ENCODE measurements around the gene NPPC. TPM values are rescaled to one million over a fixed set of nuclear protein-coding genes. Genes with fewer than 3 reads are reported as not detected.

Gene NPPC
- total RNA-seq, 4 donors from 2014 or later, result not detected

GRCh38 chr2:231961349-231962166 is 35.4 kb upstream of the NPPC start, which contains the start of gene DIS3L2:
DIS3L2 (plus strand) TSS chr2:231961713; CDS start chr2:232014928, 53,215 bp downstream.
- intact Hi-C loops (cut with DNase I; ENCODE audit: low total_unique reads), result loop anchor here (2.0 kb wide), 1 partner anchor 55 kb away; no protein-coding TSS in a partner anchor
- WGBS, 2 donors, result 0% methylated on average over 22 to 36 of the region's 83 CpGs
- H3K4me3 ChIP-seq (ENCODE audit: low read depth, poor library complexity, severe bottlenecking), result peak within 1 kb of the TSS; percentile 97
- DNase-seq (ENCODE audit: low spot score in 2 of 2), result peak; percentile 47 to 92
- TF ChIP-seq CTCF (IDR thresholded peaks at IDR 0.05), result no peak
- no peak for TF ChIP-seq POLR2A (IDR thresholded peaks at IDR 0.05)

- TF ChIP-seq CTCF (IDR thresholded peaks at IDR 0.05) (no peak), POLR2A (IDR thresholded peaks at IDR 0.05) (no peak)
- WGBS, 2 donors, result 52% methylated on average over 18 of the region's 18 CpGs
- DNase-seq (ENCODE audit: low spot score in 2 of 2), result no peak
- intact Hi-C loops (cut with DNase I; ENCODE audit: low total_unique reads), result no loop called here
- peak overlapping the region; percentile 97 for H3K4me3 ChIP-seq (ENCODE audit: low read depth, poor library complexity, severe bottlenecking)
Observed at GRCh38 chr2:231960810-231961348, 34.7 kb upstream of the NPPC start.

GRCh38 chr2:231957913-231958763 is 31.9 kb upstream of the NPPC start:
- H3K4me3 ChIP-seq (ENCODE audit: low read depth, poor library complexity, severe bottlenecking), result no peak overlapping the region
- intact Hi-C loops (cut with DNase I; ENCODE audit: low total_unique reads), result no loop called here
- WGBS, 2 donors, result 61 to 75% methylated on average over 4 of the region's 4 CpGs
- TF ChIP-seq POLR2A (IDR thresholded peaks at IDR 0.05), result no peak
- no peak for TF ChIP-seq CTCF (IDR thresholded peaks at IDR 0.05)
- no peak for DNase-seq (ENCODE audit: low spot score in 2 of 2)

GRCh38 chr2:231955758-231956472 is 29.7 kb upstream of the NPPC start:
- intact Hi-C loops (cut with DNase I; ENCODE audit: low total_unique reads), result no loop called here

More at GRCh38 chr2:231955758-231956472, 29.7 kb upstream of the NPPC start:
- TF ChIP-seq POLR2A (IDR thresholded peaks at IDR 0.05) (no peak), CTCF (IDR thresholded peaks at IDR 0.05) (no peak)
- DNase-seq (ENCODE audit: low spot score in 2 of 2), result peak in 1 of 2 donors; percentile 32
- WGBS, 2 donors, result 94% methylated on average over 8 of the region's 8 CpGs
- H3K4me3 ChIP-seq (ENCODE audit: low read depth, poor library complexity, severe bottlenecking), result no peak overlapping the region

Data from lower leg skin (tissue), 4 donors.